Caco-2 (cell line): Measurements from ENCODE around the gene INAFM2. TPM values are rescaled to one million over a fixed set of nuclear protein-coding genes. Genes with fewer than 3 reads are reported as not detected.

Experiments used
- BruUV-seq: library from RNA; stranded (reverse); fragments of 400-500 nt; replicated peaks from 2 replicates; lab custom pipeline; 2021; lab: Mats Ljungman, UMichigan
- CTCF ChIA-PET: fragments of 300-600 bp; sonication (Branson Sonifier 250); formaldehyde crosslinking; loops from one replicate; lab custom pipeline; 2022; ENCODE audit warnings: antibody characterized with exemption; lab: Charles Lee
- POLR2A ChIA-PET: fragments of 300-600 bp; sonication (Branson Sonifier 250); formaldehyde crosslinking; loops from one replicate; lab custom pipeline; 2022; ENCODE audit warnings: antibody characterized with exemption; lab: Charles Lee
- DNase-seq, 2 experiments: peaks; one replicate each; pipeline versions ENCODE4 v3.0.0 to v3.0.0-alpha.2; 2020 to 2022
- H3K27me3 ChIP-seq: replicated peaks from 2 replicates; pipeline ENCODE4 v1.6.0; 2011; ENCODE audit warnings: low read length; ENCODE audit not compliant: control insufficient read depth, insufficient read depth
- H3K36me3 ChIP-seq: 2 replicates; pipeline ENCODE4 v1.5.1; 2011; ENCODE audit warnings: low read length; ENCODE audit not compliant: control insufficient read depth, insufficient read depth
- H3K4me1 ChIP-seq: fragments of 250-450 bp; sonication (Bioruptor Pico); 2 replicates; pipeline ENCODE4 v1.5.1; 2020; ENCODE audit warnings: mild to moderate bottlenecking
- H3K4me3 ChIP-seq: 2 replicates; pipeline ENCODE4 v1.5.1; 2011; ENCODE audit warnings: low read depth, mild to moderate bottlenecking, control low read depth, low read length
- H3K9me3 ChIP-seq: fragments of 250-450 bp; sonication (Bioruptor Pico); 2 replicates; pipeline ENCODE4 v1.5.1; 2020; ENCODE audit warnings: mild to moderate bottlenecking, moderate library complexity
- H3K27ac Mint-ChIP-seq: one replicate; pipeline ENCODE4 v1.8.0; 2022; ENCODE audit warnings: mixed read lengths; ENCODE audit not compliant: unreplicated experiment
- H3K27me3 Mint-ChIP-seq: one replicate; pipeline ENCODE4 v1.8.0; 2022; ENCODE audit warnings: mixed read lengths; ENCODE audit not compliant: insufficient read depth, unreplicated experiment
- H3K36me3 Mint-ChIP-seq: one replicate; pipeline ENCODE4 v1.8.0; 2022; ENCODE audit warnings: mild to moderate bottlenecking, mixed read lengths; ENCODE audit not compliant: insufficient read depth, unreplicated experiment
- H3K4me1 Mint-ChIP-seq: one replicate; pipeline ENCODE4 v1.8.0; 2022; ENCODE audit warnings: low read depth, mixed read lengths; ENCODE audit not compliant: unreplicated experiment
- H3K4me3 Mint-ChIP-seq: one replicate; pipeline ENCODE4 v1.8.0; 2022; ENCODE audit warnings: mild to moderate bottlenecking, moderate library complexity, mixed read lengths; ENCODE audit not compliant: unreplicated experiment
- H3K9me3 Mint-ChIP-seq: one replicate; pipeline ENCODE4 v1.8.0; 2022; ENCODE audit warnings: mixed read lengths; ENCODE audit not compliant: unreplicated experiment
- intact Hi-C: fragments of 100-400 bp; cut with micrococcal nuclease; formaldehyde crosslinking; loops from one replicate; pipeline ENCODE4 v1.10.0; 2022; ENCODE audit not compliant: unreplicated experiment
- total RNA-seq: library from RNA; stranded (reverse); gene quantifications from 2 replicates; pipeline ENCODE4 v1.2.3, GENCODE V29; 2022
- TF ChIP-seq, protein P1 (sequence below), 2 experiments: fragments of 200-600 bp in 1 of 2; IDR thresholded peaks; 1 replicate in 1 of 2; 2 replicates in 1 of 2; pipeline versions ENCODE4 v1.5.1 to v1.8.0; 2011 to 2022; ENCODE audit warnings: antibody characterized with exemption in 1 of 2, control low read depth in 1 of 2, inconsistent platforms in 1 of 2, low read depth in 1 of 2, low read length in 1 of 2, mild to moderate bottlenecking in 1 of 2, moderate library complexity in 1 of 2; ENCODE audit not compliant: insufficient read depth in 1 of 2, severe bottlenecking in 1 of 2, unreplicated experiment in 1 of 2

Gene INAFM2
- total RNA-seq, 1 experiment from 2014 or later = 13.4 TPM

DNA sequence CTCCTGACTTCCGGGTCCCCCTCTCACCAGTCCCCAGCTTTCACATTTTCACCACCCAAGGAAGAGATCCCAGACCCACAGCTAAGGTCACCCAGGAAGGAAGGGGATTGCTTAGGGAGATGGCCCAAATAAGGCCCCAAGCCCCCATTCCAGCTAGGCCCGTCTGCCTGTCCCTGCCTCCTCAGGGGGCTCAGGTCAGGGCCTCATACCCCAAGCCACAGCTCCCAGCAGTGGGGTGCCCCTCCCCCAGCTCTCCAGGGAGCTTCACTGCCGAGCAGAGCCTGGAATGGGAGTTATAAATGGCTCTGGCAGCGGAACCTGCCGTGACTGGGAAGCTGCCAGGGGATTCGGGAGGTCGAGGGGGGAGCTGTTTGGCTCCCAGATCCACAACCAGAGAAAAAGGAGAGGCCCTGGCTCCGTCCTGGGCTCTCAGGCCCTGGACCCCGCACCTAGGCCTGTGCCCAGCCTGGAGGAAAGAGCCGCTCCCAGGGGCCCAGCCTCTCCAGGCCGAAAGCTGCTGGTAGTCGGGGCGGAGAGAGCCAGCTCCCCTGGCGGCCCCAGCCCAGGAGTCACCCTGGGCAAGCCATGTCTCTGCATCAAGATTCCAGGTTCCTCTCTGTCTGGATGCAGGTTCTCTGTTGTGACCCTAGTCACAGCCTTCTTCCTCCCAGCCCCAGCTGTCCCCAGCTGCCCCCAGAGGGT is 16.7 kb downstream of the INAFM2 start:
- no peak for DNase-seq
- no peak overlapping the region for H3K27ac Mint-ChIP-seq
- peaks cover 14% of the 10 kb centered on the region for H3K4me1 Mint-ChIP-seq
- intact Hi-C loops = loop anchor here (10.0 kb wide), 2 partner anchors 65 to 165 kb away; partner anchors contain the start of gene IVD
- Histone ChIP-seq H3K4me1 (peaks cover 20% of the 10 kb centered on the region), H3K9me3 (no peaks in the 10 kb centered on the region), H3K4me3 (no peak overlapping the region), H3K27me3 (no peaks in the 10 kb centered on the region), H3K36me3 (no peaks in the 10 kb centered on the region)
- no TSS peak for BruUV-seq
- CTCF ChIA-PET = interaction anchor here (0.8 to 6.1 kb wide), 5 partner anchors 12 to 123 kb away, joined by 3 to 60 read pairs (median 4); partner anchors contain the start of gene INAFM2
- H3K9me3 Mint-ChIP-seq = no peaks in the 10 kb centered on the region
- no peak overlapping the region for H3K4me3 Mint-ChIP-seq
- H3K36me3 Mint-ChIP-seq = no peaks in the 10 kb centered on the region
- POLR2A ChIA-PET = no interaction called here
- TF ChIP-seq, protein P1, sequence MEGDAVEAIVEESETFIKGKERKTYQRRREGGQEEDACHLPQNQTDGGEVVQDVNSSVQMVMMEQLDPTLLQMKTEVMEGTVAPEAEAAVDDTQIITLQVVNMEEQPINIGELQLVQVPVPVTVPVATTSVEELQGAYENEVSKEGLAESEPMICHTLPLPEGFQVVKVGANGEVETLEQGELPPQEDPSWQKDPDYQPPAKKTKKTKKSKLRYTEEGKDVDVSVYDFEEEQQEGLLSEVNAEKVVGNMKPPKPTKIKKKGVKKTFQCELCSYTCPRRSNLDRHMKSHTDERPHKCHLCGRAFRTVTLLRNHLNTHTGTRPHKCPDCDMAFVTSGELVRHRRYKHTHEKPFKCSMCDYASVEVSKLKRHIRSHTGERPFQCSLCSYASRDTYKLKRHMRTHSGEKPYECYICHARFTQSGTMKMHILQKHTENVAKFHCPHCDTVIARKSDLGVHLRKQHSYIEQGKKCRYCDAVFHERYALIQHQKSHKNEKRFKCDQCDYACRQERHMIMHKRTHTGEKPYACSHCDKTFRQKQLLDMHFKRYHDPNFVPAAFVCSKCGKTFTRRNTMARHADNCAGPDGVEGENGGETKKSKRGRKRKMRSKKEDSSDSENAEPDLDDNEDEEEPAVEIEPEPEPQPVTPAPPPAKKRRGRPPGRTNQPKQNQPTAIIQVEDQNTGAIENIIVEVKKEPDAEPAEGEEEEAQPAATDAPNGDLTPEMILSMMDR (IDR thresholded peaks at IDR 0.05; ENCODE audit: insufficient read depth in 1 of 2, low read depth in 1 of 2, low read length in 1 of 2, severe bottlenecking in 1 of 2, unreplicated experiment in 1 of 2) = no peak
- H3K27me3 Mint-ChIP-seq = no peaks in the 10 kb centered on the region

GRCh38 chr15:40340740-40341400 is 17.4 kb downstream of the INAFM2 start, which contains the start of gene CCDC9B:
TSS of gene CCDC9B (minus strand) at chr15:40340939. CDS start at chr15:40340819, 120 bp downstream.
- TF ChIP-seq, protein P1 (IDR thresholded peaks at IDR 0.05; ENCODE audit: insufficient read depth in 1 of 2, low read depth in 1 of 2, low read length in 1 of 2, severe bottlenecking in 1 of 2, unreplicated experiment in 1 of 2) = no peak
- POLR2A ChIA-PET = no interaction called here
- no peaks in the 10 kb centered on the region for H3K27me3 ChIP-seq
- no peak within 1 kb of the TSS for H3K27ac Mint-ChIP-seq
- BruUV-seq = no TSS peak
- H3K4me3 Mint-ChIP-seq = no peak within 1 kb of the TSS
- H3K36me3 Mint-ChIP-seq = no peaks in the 10 kb centered on the region
- CTCF ChIA-PET = interaction anchor here (1.2 to 6.1 kb wide), 4 partner anchors 12 to 99 kb away, joined by 3 to 60 read pairs (median 8); partner anchors contain the start of gene INAFM2
- H3K27me3 Mint-ChIP-seq = no peaks in the 10 kb centered on the region
- peaks cover 15% of the 10 kb centered on the region for H3K4me1 Mint-ChIP-seq
- DNase-seq = no peak
- no peaks in the 10 kb centered on the region for H3K36me3 ChIP-seq
- H3K4me1 ChIP-seq = peaks cover 20% of the 10 kb centered on the region
- no peak within 1 kb of the TSS for H3K4me3 ChIP-seq
- no peaks in the 10 kb centered on the region for H3K9me3 ChIP-seq
- H3K9me3 Mint-ChIP-seq = no peaks in the 10 kb centered on the region
- intact Hi-C loops = loop anchor here (10.0 kb wide), 2 partner anchors 64 to 164 kb away; partner anchors contain the start of gene IVD
